ENCODE results near the gene TPD52L2.

The TPD52L2 gene

DNA sequence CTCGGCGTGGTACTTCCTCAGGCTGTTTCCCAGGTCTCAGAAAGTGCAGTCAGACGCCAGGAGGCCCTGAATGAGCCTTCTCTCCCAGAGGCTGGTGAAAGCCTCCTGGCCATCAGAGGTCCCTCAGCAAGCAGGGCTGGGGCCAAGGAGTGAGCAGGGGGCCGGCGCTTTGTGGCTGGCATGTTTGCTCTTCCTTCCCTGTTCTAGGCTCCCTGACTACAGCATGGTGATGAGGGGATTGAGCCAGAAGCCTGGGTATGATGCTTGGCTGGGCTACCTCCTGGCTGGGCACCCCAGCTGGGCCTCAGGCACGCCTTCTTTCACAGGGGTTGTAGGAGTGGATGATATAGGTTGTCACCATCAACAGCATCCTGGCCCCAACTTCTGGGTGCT, 18.1 kb downstream of the TPD52L2 start:
- Histone ChIP-seq H3K27ac (no peak overlapping the region), H3K4me3 (no peak overlapping the region)
- TF ChIP-seq, protein P1, sequence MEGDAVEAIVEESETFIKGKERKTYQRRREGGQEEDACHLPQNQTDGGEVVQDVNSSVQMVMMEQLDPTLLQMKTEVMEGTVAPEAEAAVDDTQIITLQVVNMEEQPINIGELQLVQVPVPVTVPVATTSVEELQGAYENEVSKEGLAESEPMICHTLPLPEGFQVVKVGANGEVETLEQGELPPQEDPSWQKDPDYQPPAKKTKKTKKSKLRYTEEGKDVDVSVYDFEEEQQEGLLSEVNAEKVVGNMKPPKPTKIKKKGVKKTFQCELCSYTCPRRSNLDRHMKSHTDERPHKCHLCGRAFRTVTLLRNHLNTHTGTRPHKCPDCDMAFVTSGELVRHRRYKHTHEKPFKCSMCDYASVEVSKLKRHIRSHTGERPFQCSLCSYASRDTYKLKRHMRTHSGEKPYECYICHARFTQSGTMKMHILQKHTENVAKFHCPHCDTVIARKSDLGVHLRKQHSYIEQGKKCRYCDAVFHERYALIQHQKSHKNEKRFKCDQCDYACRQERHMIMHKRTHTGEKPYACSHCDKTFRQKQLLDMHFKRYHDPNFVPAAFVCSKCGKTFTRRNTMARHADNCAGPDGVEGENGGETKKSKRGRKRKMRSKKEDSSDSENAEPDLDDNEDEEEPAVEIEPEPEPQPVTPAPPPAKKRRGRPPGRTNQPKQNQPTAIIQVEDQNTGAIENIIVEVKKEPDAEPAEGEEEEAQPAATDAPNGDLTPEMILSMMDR (IDR thresholded peaks at IDR 0.05), result no peak
- no peak for DNase-seq (ENCODE audit: low spot score)

DNA sequence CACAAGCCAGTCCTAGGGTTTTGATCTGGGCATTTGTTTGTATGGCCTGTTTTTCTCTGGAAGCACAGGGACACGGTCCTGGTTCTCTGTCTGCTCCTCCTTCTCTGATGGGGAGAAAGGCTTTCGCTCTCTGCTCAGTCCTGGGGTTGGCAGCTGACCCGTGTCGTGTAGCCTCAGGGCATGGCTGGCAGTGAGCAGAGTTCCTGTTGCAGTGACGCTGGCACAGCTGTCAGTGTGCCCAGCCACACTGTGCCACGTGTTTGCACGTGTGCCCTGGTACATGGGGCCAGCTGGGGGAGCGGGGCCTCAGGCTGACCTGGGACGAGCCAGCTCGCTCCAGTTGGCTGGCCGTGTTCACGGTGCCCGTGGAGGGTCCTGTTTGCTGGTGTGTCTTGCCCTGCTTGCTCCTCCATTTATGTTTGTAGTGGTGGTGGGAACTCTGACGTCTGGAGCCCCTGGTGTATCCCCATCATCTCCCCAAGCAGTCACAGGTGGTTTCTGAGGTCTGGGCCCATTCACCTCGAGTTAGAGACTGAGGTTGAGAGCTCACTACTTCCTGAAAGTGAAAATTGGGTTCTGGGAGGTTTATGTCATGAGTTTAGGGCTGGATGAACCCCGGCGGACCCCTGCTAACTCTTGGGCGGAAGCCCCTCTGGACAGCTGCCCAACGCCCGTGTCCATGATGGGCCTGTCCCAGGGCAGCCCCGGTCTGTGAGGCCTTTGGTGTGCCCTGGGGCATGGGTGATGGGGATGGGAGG, 19.6 kb downstream of the TPD52L2 start:
- no peak overlapping the region for H3K27ac ChIP-seq
- TF ChIP-seq, protein P1 (IDR thresholded peaks at IDR 0.05), result no peak
- no peak overlapping the region for H3K4me3 ChIP-seq
- DNase-seq (ENCODE audit: low spot score), result no peak

DNA sequence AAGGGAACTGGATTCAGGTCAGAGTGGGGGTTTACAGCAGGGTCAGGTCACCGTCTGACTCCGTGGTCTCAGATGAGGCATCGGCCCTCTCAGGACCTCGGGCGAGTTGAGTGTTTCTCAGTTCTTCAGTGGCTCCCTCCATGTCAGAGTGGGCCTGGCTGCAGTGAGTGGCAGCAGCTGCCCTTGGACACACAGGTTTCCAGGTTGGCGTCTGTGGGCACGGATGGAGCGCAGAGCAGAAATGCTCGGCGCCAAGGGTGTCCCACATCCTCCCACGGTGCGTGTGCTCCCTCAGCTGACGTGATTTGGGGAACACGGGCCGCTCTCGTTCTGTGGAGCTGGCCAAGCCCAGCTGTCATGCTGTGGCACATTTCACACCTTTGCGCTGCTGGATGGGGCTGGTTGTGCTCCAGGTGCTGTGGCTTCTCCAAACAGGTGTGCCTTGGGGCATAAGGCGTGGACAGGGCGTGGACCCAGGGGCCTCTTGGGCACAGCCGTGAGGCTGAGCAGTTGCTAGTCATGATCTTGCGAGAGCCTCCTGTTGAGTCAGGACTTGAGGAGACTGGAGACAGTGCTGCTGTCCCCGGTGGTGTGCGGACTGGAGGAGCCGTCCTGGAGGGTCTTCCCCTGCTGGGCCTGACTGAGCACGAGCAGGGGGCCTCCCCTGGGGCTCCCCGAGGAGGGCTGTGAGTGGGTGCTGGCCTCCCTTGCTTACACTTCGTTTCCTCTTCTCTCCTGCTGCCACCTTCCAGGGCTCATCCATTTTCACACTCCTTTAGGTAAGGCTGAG, 20.4 kb downstream of the TPD52L2 start:
- TF ChIP-seq, protein P1 (IDR thresholded peaks at IDR 0.05), result no peak
- DNase-seq (ENCODE audit: low spot score), result no peak
- no peak overlapping the region for H3K4me3 ChIP-seq
- H3K27ac ChIP-seq, result no peak overlapping the region

DNA sequence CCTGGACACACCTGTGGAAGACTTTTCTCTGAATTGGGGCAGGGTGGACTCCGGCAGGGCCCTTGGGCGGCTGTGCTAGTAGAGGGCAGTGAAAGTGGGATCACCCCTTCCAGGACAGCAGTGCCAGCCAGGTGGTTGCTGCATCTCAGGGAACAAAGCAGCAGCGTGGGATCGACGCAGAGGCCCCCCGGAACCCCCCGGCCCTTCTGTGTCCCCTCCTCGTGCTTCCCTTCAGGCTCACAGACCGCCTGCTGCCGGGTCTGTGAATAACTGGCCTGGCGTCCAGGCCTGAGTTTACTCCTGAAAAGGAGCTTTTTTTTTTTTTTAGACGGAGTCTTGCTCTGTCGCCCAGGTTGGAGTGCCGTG, 21.0 kb downstream of the TPD52L2 start:
- Histone ChIP-seq H3K27ac (no peak overlapping the region), H3K4me3 (no peak overlapping the region)
- TF ChIP-seq, protein P1 (IDR thresholded peaks at IDR 0.05), result no peak
- no peak for DNase-seq (ENCODE audit: low spot score)

DNA sequence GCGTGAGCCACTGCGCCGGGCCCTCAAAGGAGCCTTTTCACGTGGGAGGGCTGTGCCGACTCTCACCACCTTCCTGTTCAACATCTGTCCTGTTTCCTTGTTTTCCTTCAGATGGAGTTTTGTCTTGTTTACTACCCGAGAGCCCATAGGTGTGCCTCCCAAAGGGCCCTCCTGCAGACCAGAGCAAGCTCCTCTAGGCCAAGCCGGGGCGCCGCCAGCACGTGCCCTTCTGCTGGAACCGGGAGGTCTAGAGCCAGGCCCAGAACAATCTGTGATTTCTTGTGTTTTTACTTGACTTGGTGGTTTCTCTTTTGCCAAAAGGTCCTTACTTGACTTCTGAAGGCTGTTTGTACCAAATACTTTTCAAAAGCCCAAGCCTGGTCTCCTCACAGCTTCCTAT, 21.9 kb downstream of the TPD52L2 start:
- no peak for DNase-seq (ENCODE audit: low spot score)
- Histone ChIP-seq H3K4me3 (no peak overlapping the region), H3K27ac (no peak overlapping the region)
- TF ChIP-seq, protein P1 (IDR thresholded peaks at IDR 0.05), result no peak

DNA sequence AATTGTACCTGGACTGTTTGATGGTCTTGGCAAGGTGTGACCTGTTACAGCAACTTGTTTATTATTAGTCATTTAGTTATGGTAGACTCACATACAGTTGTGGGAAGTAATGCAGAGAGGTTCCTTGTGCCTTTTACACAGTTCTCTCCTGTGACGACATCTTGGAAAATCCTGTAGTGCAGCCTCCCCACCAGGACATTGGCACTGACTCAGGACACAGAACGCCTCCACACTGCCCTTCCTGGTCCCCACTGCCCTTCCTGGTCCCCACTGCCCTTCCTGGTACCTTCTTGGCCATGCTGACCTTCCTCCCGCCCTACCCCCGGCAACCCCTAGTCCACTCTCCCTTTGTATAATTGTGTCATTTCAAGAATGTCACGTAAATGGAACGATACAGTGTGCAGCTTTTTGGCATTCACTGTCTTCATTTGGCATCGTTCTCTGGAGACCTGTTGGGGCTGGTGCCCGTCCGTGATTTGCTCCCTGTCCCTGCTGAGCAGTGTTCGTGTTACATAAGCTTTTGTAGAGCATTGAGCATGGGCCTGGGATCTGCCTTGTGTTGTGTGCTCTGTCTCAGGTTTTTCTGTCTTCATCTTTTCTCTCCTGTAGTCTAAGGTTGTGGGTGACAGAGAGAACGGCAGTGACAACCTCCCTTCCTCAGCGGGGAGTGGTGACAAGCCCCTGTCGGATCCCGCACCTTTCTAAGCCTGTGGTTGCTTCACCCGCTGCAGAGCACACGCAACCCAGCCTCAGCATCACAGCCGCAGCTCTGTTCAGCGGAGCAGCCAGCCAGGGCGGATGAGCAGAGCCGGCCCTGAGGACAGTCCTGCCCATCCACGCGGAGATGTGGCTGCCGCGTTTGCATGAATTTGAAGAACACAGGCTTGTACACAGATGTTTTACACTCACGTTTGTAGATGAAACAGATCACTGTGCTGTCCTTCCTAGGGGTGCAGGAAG, 24.5 kb downstream of the TPD52L2 start:
- Histone ChIP-seq H3K27ac (no peak overlapping the region), H3K4me3 (no peak overlapping the region)
- DNase-seq (ENCODE audit: low spot score), result no peak
- TF ChIP-seq, protein P1 (IDR thresholded peaks at IDR 0.05), result no peak

All from coronary artery (tissue), 2 donors.